ENCODE data around the gene DNASE1L3.

GRCh38 chr3:58236527-58237237 is 25.9 kb upstream of the DNASE1L3 start:
- TF ChIP-seq CTCF (IDR thresholded peaks at IDR 0.05): no peak
- TF ChIP-seq POLR2A (IDR thresholded peaks at IDR 0.05): no peak
- TF ChIP-seq POLR2AphosphoS5 (IDR thresholded peaks at IDR 0.05): no peak

Data from gastroesophageal sphincter (tissue), 3 donors.